CD4-positive, alpha-beta memory T cell (primary cell): Measurements from ENCODE around the gene TOMM40. TPM values are rescaled to one million over a fixed set of nuclear protein-coding genes. Genes with fewer than 3 reads are reported as not detected.
"Not testable (repeated sequence)": the region's sequence is repeated elsewhere in the genome, so short reads cannot be mapped to it uniquely, and the experiment has no call there.

ENCODE experiments used
- CTCF ChIA-PET: fragments of 350-600 bp; sonication (Branson Sonifier 250); formaldehyde crosslinking; loops from one replicate; lab custom pipeline; 2021; ENCODE audit warnings: inconsistent platforms; ENCODE audit not compliant: partially characterized antibody; lab: Charles Lee
- POLR2A ChIA-PET: fragments of 350-600 bp; sonication (Branson Sonifier 250); formaldehyde crosslinking; loops from one replicate; lab custom pipeline; 2021; ENCODE audit not compliant: partially characterized antibody; lab: Charles Lee
- DNase-seq, 5 donors: peaks; one replicate each; pipeline versions ENCODE4 v3.0.0 to v3.0.0-alpha.2; 2020 to 2022; ENCODE audit warnings: mixed read lengths in 1 of 5
- H3K27ac ChIP-seq: one replicate; pipeline ENCODE4 v1.7.0; 2013; ENCODE audit warnings: low read depth, low read length
- H3K27me3 ChIP-seq: 2 replicates; pipeline ENCODE4 v1.7.0; 2013; ENCODE audit warnings: mild to moderate bottlenecking, low read length, moderate library complexity; ENCODE audit not compliant: insufficient read depth
- H3K36me3 ChIP-seq: 2 replicates; pipeline ENCODE4 v1.7.0; 2013; ENCODE audit warnings: mild to moderate bottlenecking, low read length, moderate library complexity; ENCODE audit not compliant: insufficient read depth
- H3K4me1 ChIP-seq: 2 replicates; pipeline ENCODE4 v1.7.0; 2013; ENCODE audit warnings: mild to moderate bottlenecking, low read length, moderate library complexity; ENCODE audit not compliant: insufficient read depth
- H3K4me3 ChIP-seq, 2 donors: one replicate each; pipeline ENCODE4 v1.7.0; 2013; ENCODE audit warnings: low read length in 2 of 2, mild to moderate bottlenecking in 1 of 2
- H3K9me3 ChIP-seq, 2 donors: one replicate each; pipeline ENCODE4 v1.7.0; 2013; ENCODE audit warnings: low read length in 2 of 2, control low read depth in 1 of 2; ENCODE audit not compliant: control insufficient read depth in 1 of 2
- H3K27ac Mint-ChIP-seq, 7 donors: one replicate each; pipeline ENCODE4 v1.8.0; 2020 to 2021; ENCODE audit warnings: mixed read lengths in 7 of 7, mild to moderate bottlenecking in 6 of 7, inconsistent platforms in 3 of 7, moderate library complexity in 3 of 7
- H3K27me3 Mint-ChIP-seq, 2 donors: one replicate each; pipeline ENCODE4 v1.8.0; 2020 to 2021; ENCODE audit warnings: mixed read lengths in 2 of 2
- H3K36me3 Mint-ChIP-seq, 2 donors: one replicate each; pipeline ENCODE4 v1.8.0; 2020 to 2021; ENCODE audit warnings: mixed read lengths in 2 of 2, inconsistent platforms in 1 of 2, mild to moderate bottlenecking in 1 of 2
- H3K4me1 Mint-ChIP-seq, 4 donors: one replicate each; pipeline ENCODE4 v1.8.0; 2020 to 2021; ENCODE audit warnings: mixed read lengths in 4 of 4, mild to moderate bottlenecking in 1 of 4
- H3K4me3 Mint-ChIP-seq, 8 donors: one replicate each; pipeline ENCODE4 v1.8.0; 2020 to 2021; ENCODE audit warnings: mixed read lengths in 8 of 8, mild to moderate bottlenecking in 7 of 8, moderate library complexity in 6 of 8, inconsistent platforms in 3 of 8
- H3K9me3 Mint-ChIP-seq, 8 donors: one replicate each; pipeline ENCODE4 v1.8.0; 2020 to 2021; ENCODE audit warnings: mixed read lengths in 8 of 8, mild to moderate bottlenecking in 5 of 8, inconsistent platforms in 3 of 8, moderate library complexity in 1 of 8
- intact Hi-C: fragments of 100-400 bp; cut with micrococcal nuclease; formaldehyde crosslinking; loops from one replicate; pipeline ENCODE4 v1.15.1; 2023
- polyA plus RNA-seq, 2 donors: library from polyadenylated mRNA; unstranded; fragments of 300-500 nt; fragmentation: Illumina TruSeq; gene quantifications; one replicate each; pipeline ENCODE4 v1.2.3, GENCODE V29; 2021
- total RNA-seq, 2 experiments: library from RNA; stranded (reverse); gene quantifications; one replicate each; pipeline ENCODE4 v1.2.3, GENCODE V29; 2021

TOMM40 gene
- total and polyA plus RNA-seq, 4 experiments from 2014 or later = 30.9 to 43.6 (median 33.7) TPM

DNA sequence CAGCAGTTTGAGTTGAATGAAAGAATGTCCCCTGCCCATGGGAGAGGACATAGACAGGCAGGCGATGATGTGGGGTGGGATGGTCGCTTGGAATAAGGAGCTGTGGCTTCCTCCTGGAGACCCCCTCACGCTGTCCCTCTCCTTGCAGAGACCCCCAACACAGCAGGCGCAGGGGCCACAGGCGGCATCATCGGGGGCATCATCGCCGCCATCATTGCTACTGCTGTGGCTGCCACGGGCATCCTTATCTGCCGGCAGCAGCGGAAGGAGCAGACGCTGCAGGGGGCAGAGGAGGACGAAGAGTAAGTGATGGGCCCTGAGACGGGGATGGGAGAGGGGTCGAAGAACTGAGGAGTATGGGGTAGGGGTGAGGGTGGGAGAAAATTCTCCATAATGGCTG, 9.0 kb upstream of the TOMM40 start:
- Mint-ChIP-seq H3K36me3 (no peaks in the 10 kb centered on the region), H3K27ac (no peak overlapping the region), H3K4me3 (no peak overlapping the region), H3K4me1 (peaks cover 1 to 5% (median 4%) of the 10 kb centered on the region in 4 donors), H3K27me3 (peaks cover 0 to 4% of the 10 kb centered on the region in 2 donors), H3K9me3 (no peaks in the 10 kb centered on the region)
- no peak overlapping the region for H3K27ac ChIP-seq
- ChIA-PET CTCF (no interaction called here), POLR2A (no interaction called here)
- no peaks in the 10 kb centered on the region for H3K36me3 ChIP-seq
- H3K9me3 ChIP-seq = no peaks in the 10 kb centered on the region
- DNase-seq = no peak
- H3K4me3 ChIP-seq = no peak overlapping the region
- peaks cover 5% of the 10 kb centered on the region for H3K4me1 ChIP-seq
- no peaks in the 10 kb centered on the region for H3K27me3 ChIP-seq
- intact Hi-C loops = no loop called here

DNA sequence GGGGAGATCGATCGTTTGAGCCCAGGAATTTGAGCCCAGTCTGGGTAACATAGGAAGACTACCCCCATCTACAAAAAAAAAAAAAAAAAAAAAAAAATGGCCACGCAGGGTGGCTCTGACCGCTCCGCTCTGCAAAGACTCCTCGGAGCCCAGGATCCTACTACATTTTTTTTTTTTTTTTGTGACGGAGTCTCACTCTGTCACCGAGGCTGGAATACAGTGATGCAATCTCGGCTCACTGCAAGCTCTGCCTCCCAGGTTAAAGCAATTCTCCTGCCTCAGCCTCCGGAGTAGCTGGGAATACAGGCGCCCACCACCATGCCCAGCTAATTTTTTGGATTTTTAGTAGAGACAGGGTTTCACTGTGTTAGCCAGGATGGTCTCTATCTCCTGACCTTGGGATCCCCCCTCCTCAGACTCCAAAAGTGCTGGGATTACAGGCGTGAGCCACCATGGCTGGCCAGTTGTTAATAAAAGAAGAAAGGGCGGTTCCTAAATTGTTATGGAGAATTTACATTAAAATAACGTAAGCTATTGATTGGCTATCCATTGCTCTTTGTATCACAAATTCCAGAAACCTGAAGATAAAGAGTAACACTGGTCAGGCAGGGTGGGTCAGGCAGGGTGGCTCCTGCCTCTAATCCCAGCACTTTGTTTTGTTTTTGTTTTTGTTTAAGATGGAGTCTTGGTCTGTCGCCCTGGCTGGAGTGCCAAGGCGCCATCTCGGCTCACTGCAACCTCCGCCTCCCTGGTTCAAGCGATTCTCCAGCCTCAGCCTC, 8.2 kb upstream of the TOMM40 start:
- H3K27ac Mint-ChIP-seq, DNase-seq, H3K36me3 ChIP-seq, H3K4me3 Mint-ChIP-seq, H3K9me3 ChIP-seq, H3K9me3 Mint-ChIP-seq, H3K27me3 Mint-ChIP-seq, POLR2A ChIA-PET, CTCF ChIA-PET, H3K4me3 ChIP-seq, H3K27me3 ChIP-seq, H3K27ac ChIP-seq, H3K4me1 ChIP-seq, H3K4me1 Mint-ChIP-seq, intact Hi-C loops, H3K36me3 Mint-ChIP-seq: not testable (repeated sequence)

DNA sequence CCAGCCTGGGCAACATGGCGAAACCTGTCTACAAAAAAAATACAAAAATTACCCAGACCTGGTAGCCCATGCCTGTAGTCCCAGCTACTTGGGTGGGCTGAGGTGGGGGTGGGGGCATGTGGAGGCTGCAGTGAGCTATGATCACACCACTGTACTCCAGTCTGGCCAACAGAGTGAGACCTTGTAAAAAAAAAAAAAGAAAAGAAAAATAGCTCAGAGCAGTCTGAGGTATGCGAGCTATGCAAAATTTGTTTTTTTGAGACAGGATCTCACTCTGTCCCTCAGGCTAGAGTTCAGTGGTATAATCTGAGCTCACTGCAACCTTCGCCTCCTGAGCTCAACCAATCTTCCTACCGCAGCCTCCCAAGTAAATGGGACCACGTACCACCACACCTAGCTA, 7.1 kb upstream of the TOMM40 start:
- H3K4me1 Mint-ChIP-seq = peaks cover 0 to 3% (median under 1%) of the 10 kb centered on the region in 4 donors
- Histone ChIP-seq H3K9me3 (no peaks in the 10 kb centered on the region), H3K4me1 (no peaks in the 10 kb centered on the region), H3K27ac (no peak overlapping the region), H3K36me3 (no peaks in the 10 kb centered on the region), H3K4me3 (no peak overlapping the region), H3K27me3 (no peaks in the 10 kb centered on the region)
- ChIA-PET POLR2A (no interaction called here), CTCF (interaction anchor here (1.0 kb wide), 1 partner anchor 100 kb away, joined by 3 read pairs; no protein-coding TSS in a partner anchor)
- intact Hi-C loops = no loop called here
- peaks cover 0 to 2% of the 10 kb centered on the region in 2 donors for H3K27me3 Mint-ChIP-seq
- no peak overlapping the region for H3K27ac Mint-ChIP-seq
- H3K4me3 Mint-ChIP-seq = no peak overlapping the region
- no peaks in the 10 kb centered on the region for H3K9me3 Mint-ChIP-seq
- no peaks in the 10 kb centered on the region for H3K36me3 Mint-ChIP-seq
- DNase-seq = no peak

DNA sequence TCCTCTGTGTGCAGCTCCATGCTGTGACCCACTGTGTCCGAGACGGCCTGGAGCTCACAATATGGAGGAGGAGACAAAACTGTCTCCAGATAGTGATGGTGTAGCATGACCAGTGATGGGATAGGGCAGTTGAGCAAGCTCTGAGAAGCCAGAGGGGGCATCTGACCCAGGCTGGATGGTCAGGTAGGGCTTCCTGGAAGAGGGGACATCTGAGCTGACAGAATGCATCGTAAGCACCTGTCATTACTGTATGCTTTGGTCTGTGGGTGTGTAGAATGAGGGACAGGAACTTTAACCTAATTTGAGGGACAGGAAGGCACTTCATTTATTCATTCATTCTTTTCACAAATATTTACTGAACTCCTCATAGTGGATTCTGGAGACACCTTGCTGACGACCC, 6.5 kb upstream of the TOMM40 start:
- no peak overlapping the region for H3K27ac ChIP-seq
- no peaks in the 10 kb centered on the region for H3K36me3 ChIP-seq
- no peaks in the 10 kb centered on the region for H3K9me3 ChIP-seq
- DNase-seq = no peak
- H3K4me3 ChIP-seq = no peak overlapping the region
- Mint-ChIP-seq H3K9me3 (no peaks in the 10 kb centered on the region), H3K27me3 (peaks cover 0 to 2% of the 10 kb centered on the region in 2 donors), H3K27ac (peak overlapping the region in 1 of 7 donors; percentile 50), H3K4me1 (peaks cover 0 to 6% (median 4%) of the 10 kb centered on the region in 4 donors), H3K4me3 (peak overlapping the region in 1 of 8 donors; percentile 41), H3K36me3 (no peaks in the 10 kb centered on the region)
- POLR2A ChIA-PET = no interaction called here
- CTCF ChIA-PET = interaction anchor here (1.0 kb wide), 1 partner anchor 100 kb away, joined by 3 read pairs; no protein-coding TSS in a partner anchor
- intact Hi-C loops = no loop called here
- peaks cover 3% of the 10 kb centered on the region for H3K4me1 ChIP-seq
- no peaks in the 10 kb centered on the region for H3K27me3 ChIP-seq

DNA sequence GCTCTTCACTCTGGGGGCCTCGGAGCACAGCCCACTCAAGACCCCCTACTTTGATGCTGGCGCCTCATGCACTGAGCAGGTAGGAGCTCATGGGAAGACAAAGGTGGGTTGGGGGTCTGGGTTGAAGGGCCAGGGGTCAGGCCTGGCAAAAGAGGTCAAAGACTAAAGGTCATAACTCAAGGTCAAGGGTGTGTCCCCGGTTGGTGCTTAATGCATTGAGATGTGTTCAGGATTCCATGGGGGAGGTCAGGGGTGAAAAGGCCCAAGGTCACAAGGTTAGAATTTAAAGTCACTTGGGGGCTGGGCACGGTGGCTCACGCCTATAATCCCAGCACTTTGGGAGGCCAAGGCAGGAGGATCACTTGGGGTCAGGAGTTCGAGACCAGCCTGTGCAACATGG, 4.9 kb upstream of the TOMM40 start:
- H3K36me3 ChIP-seq = no peaks in the 10 kb centered on the region
- Mint-ChIP-seq H3K27ac (no peak overlapping the region), H3K36me3 (peaks cover 0 to 5% of the 10 kb centered on the region in 2 donors), H3K27me3 (no peaks in the 10 kb centered on the region), H3K9me3 (peaks cover 0 to 6% (median 0%) of the 10 kb centered on the region in 8 donors), H3K4me3 (no peak overlapping the region), H3K4me1 (peaks cover 7 to 15% (median 12%) of the 10 kb centered on the region in 4 donors)
- intact Hi-C loops = no loop called here
- no peaks in the 10 kb centered on the region for H3K9me3 ChIP-seq
- no peak overlapping the region for H3K4me3 ChIP-seq
- H3K4me1 ChIP-seq = peaks cover 10% of the 10 kb centered on the region
- H3K27ac ChIP-seq = no peak overlapping the region
- POLR2A ChIA-PET = no interaction called here
- no peaks in the 10 kb centered on the region for H3K27me3 ChIP-seq
- CTCF ChIA-PET = interaction anchor here (0.7 kb wide), 1 partner anchor 17 kb away, joined by 3 read pairs; no protein-coding TSS in a partner anchor
- DNase-seq = no peak

DNA sequence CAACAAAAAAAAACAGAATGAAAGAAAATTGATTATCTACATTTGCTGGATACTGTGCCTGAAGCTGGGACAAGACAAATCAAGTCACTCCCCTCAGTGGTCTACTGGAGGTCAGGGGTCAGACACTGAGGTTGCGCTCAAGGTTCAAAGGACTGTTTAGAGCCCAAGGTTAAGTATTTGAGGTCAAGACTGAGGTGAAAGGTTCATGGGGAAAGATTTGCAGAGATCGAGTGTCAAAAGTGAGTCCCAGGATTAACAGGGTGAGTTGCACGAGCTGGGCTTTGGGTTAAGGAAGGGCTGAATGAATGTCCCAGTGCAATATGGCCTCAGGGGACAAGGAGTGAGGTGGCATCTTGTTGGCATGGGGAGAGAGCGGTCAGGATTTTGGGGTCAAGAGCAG, 3.4 kb upstream of the TOMM40 start:
- Mint-ChIP-seq H3K4me1 (peaks cover 16 to 27% (median 24%) of the 10 kb centered on the region in 4 donors), H3K27ac (peak overlapping the region in 4 of 7 donors; percentile 2 to 75 (median 32)), H3K27me3 (no peaks in the 10 kb centered on the region), H3K4me3 (peak overlapping the region in 1 of 8 donors; percentile 57), H3K9me3 (peaks cover 0 to 6% (median 0%) of the 10 kb centered on the region in 8 donors), H3K36me3 (peaks cover 0 to 8% of the 10 kb centered on the region in 2 donors)
- POLR2A ChIA-PET = no interaction called here
- no peak overlapping the region for H3K4me3 ChIP-seq
- intact Hi-C loops = no loop called here
- no peaks in the 10 kb centered on the region for H3K27me3 ChIP-seq
- H3K4me1 ChIP-seq = peaks cover 22% of the 10 kb centered on the region
- H3K27ac ChIP-seq = no peak overlapping the region
- H3K9me3 ChIP-seq = no peaks in the 10 kb centered on the region
- peaks cover 3% of the 10 kb centered on the region for H3K36me3 ChIP-seq
- CTCF ChIA-PET = no interaction called here
- DNase-seq = no peak

DNA sequence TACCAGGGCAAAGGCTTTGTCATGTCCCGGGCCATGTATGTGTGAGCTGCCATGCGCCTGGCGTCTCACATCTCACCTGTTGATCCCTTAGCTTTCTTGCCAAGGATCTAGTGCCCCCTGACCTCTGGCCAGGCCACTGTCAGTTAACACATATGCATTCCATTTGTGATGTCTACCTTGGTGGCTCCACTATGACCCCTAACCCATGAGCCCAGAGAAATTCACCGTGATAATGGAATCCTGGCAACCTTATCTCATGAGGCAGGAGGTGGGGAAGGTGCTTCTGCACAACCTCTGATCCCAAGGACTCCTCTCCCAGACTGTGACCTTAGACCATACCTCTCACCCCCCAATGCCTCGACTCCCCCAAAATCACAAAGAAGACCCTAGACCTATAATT, 2.7 kb upstream of the TOMM40 start:
- H3K36me3 Mint-ChIP-seq = peaks cover 4 to 15% of the 10 kb centered on the region in 2 donors
- H3K27me3 ChIP-seq, H3K27ac ChIP-seq, H3K36me3 ChIP-seq, POLR2A ChIA-PET, H3K9me3 Mint-ChIP-seq, DNase-seq, intact Hi-C loops, H3K27me3 Mint-ChIP-seq, CTCF ChIA-PET, H3K4me3 ChIP-seq, H3K9me3 ChIP-seq, H3K4me3 Mint-ChIP-seq: not testable (repeated sequence)
- peaks cover 22% of the 10 kb centered on the region for H3K4me1 ChIP-seq
- peaks cover 19 to 34% (median 28%) of the 10 kb centered on the region in 4 donors for H3K4me1 Mint-ChIP-seq
- H3K27ac Mint-ChIP-seq = peak overlapping the region in 1 of 7 donors; percentile 10
